HCT116 (cell line): ENCODE data around the gene ADPRS. TPM values are rescaled to one million over a fixed set of nuclear protein-coding genes. Genes with fewer than 3 reads are reported as not detected.

Experiments
- ATAC-seq: fragments of 200-7000 bp; cut with Tn5 transposase; 2 replicates; pipeline ENCODE4 v1.9.1; 2020; ENCODE audit warnings: mild to moderate bottlenecking, moderate library complexity
- BruUV-seq: library from RNA; stranded (reverse); fragments of 400-500 nt; replicated peaks from 2 replicates; lab custom pipeline; 2021; lab: Mats Ljungman, UMichigan
- CTCF ChIA-PET: fragments of 300-600 bp; sonication (Branson Sonifier 250); formaldehyde crosslinking; loops from one replicate; lab custom pipeline; 2021; ENCODE audit warnings: antibody characterized with exemption; lab: Charles Lee
- POLR2A ChIA-PET: fragments of 300-600, 350-600 bp; sonication (Branson Sonifier 250); formaldehyde crosslinking; loops from one replicate; lab custom pipeline; 2021; ENCODE audit warnings: antibody characterized with exemption; lab: Charles Lee
- RAD21 ChIA-PET, 2 experiments: fragments of 300-600 bp; sonication (Branson Sonifier 250); formaldehyde crosslinking; loops; one replicate each; lab custom pipeline; 2023; ENCODE audit warnings: low total read pairs in 2 of 2; ENCODE audit not compliant: uncharacterized antibody in 2 of 2, unreplicated experiment in 2 of 2, low non-redundant PET in 1 of 2; lab: Charles Lee
- DNase-seq: peaks from one replicate; pipeline ENCODE4 v3.0.0-alpha.2; 2010; ENCODE audit warnings: low read depth, low spot score
- H2AFZ ChIP-seq: fragments of 200-600 bp; shearing (Covaris generic), sonication (generic); 2 replicates; pipeline ENCODE4 v1.6.1; 2017; ENCODE audit warnings: low read depth, mixed run types, mixed read lengths, antibody characterized with exemption, low read length; ENCODE audit not compliant: poor library complexity, severe bottlenecking
- H3K27ac ChIP-seq: 2 replicates; pipeline ENCODE4 v1.5.1; 2012; ENCODE audit warnings: low read depth, low read length
- H3K27me3 ChIP-seq: fragments of 200-600 bp; sonication (generic); 2 replicates; pipeline ENCODE4 v1.6.1; 2016; ENCODE audit warnings: mixed run types, low read length, mixed read lengths; ENCODE audit not compliant: insufficient read depth
- H3K36me3 ChIP-seq, 2 experiments: fragments of 200-500 bp in 1 of 2; fragments of 200-600 bp in 1 of 2; sonication (Bioruptor generic) in 1 of 2; sonication (generic) in 1 of 2; 2 replicates each; pipeline versions ENCODE4 v1.5.1 to v1.6.1; 2014 to 2016; ENCODE audit warnings: low read length in 2 of 2, inconsistent platforms in 1 of 2, mixed read lengths in 1 of 2, mixed run types in 1 of 2; ENCODE audit not compliant: insufficient read depth in 2 of 2, control insufficient read depth in 1 of 2
- H3K4me1 ChIP-seq, 2 experiments: fragments of 200-600 bp in 1 of 2; sonication (generic) in 1 of 2; 2 replicates each; pipeline versions ENCODE4 v1.5.1 to v1.6.1; 2012 to 2017; ENCODE audit warnings: low read length in 2 of 2, inconsistent platforms in 1 of 2, mild to moderate bottlenecking in 1 of 2, mixed read lengths in 1 of 2, mixed run types in 1 of 2, moderate library complexity in 1 of 2; ENCODE audit not compliant: insufficient read depth in 2 of 2, control insufficient read depth in 1 of 2
- H3K4me2 ChIP-seq: fragments of 200-600 bp; sonication (generic); 2 replicates; pipeline ENCODE4 v1.6.1; 2017; ENCODE audit warnings: mixed run types, low read length, mixed read lengths
- H3K4me3 ChIP-seq, 2 experiments: fragments of 200-600 bp in 1 of 2; sonication (generic) in 1 of 2; replicated peaks in 1 of 2; 2 replicates each; pipeline ENCODE4 v1.5.1; 2011 to 2016; ENCODE audit warnings: low read length in 2 of 2, control low read depth in 1 of 2, low read depth in 1 of 2, mild to moderate bottlenecking in 1 of 2, mixed read lengths in 1 of 2, mixed run types in 1 of 2
- H3K79me2 ChIP-seq: fragments of 200-600 bp; sonication (generic); 2 replicates; pipeline ENCODE4 v1.6.1; 2017; ENCODE audit warnings: mild to moderate bottlenecking, mixed run types, low read length, moderate library complexity, mixed read lengths; ENCODE audit not compliant: insufficient read depth
- H3K9ac ChIP-seq: fragments of 200-600 bp; sonication (generic); 2 replicates; pipeline ENCODE4 v1.6.1; 2016; ENCODE audit warnings: low read length, mixed read lengths
- H3K9me2 ChIP-seq: fragments of 200-600 bp; sonication (generic), shearing (Covaris generic); 2 replicates; pipeline ENCODE4 v1.6.1; 2017; ENCODE audit warnings: mixed run types, mild to moderate bottlenecking, moderate library complexity; ENCODE audit not compliant: insufficient read depth
- H3K9me3 ChIP-seq, 2 experiments: fragments of 200-500 bp in 1 of 2; fragments of 200-600 bp in 1 of 2; sonication (Bioruptor generic) in 1 of 2; sonication (generic) in 1 of 2; 2 replicates each; pipeline ENCODE4 v1.6.1; 2014 to 2017; ENCODE audit warnings: low read length in 2 of 2, mixed read lengths in 2 of 2, inconsistent platforms in 1 of 2, low read depth in 1 of 2, mild to moderate bottlenecking in 1 of 2, mixed run types in 1 of 2, moderate library complexity in 1 of 2; ENCODE audit not compliant: control insufficient read depth in 1 of 2, insufficient read depth in 1 of 2
- H4K20me1 ChIP-seq: fragments of 200-600 bp; sonication (generic), shearing (Covaris generic); 2 replicates; pipeline ENCODE4 v1.6.1; 2017; ENCODE audit warnings: mixed run types, mild to moderate bottlenecking, moderate library complexity; ENCODE audit not compliant: insufficient read depth
- CBX3 ChIP-seq: IDR thresholded peaks from 2 replicates; pipeline ENCODE4 v1.6.1; 2012; ENCODE audit warnings: low read depth
- CEBPB ChIP-seq: IDR thresholded peaks from 2 replicates; pipeline ENCODE4 v1.6.1; 2012; ENCODE audit warnings: low read depth
- EGR1 ChIP-seq: IDR thresholded peaks from 2 replicates; pipeline ENCODE4 v1.6.1; 2012; ENCODE audit warnings: low read depth
- ELF1 ChIP-seq: IDR thresholded peaks from 2 replicates; pipeline ENCODE4 v1.6.1; 2012; ENCODE audit warnings: low read depth, borderline replicate concordance
- EZH2 ChIP-seq: fragments of 200-600 bp; sonication (generic); IDR thresholded peaks from 2 replicates; pipeline ENCODE4 v1.6.1; 2017; ENCODE audit warnings: antibody characterized with exemption, mixed run types
- FOSL1 ChIP-seq: IDR thresholded peaks from 2 replicates; pipeline ENCODE4 v1.6.1; 2012; ENCODE audit warnings: low read depth
- JUND ChIP-seq: IDR thresholded peaks from 2 replicates; pipeline ENCODE4 v1.6.1; 2012
- POLR2A ChIP-seq: IDR thresholded peaks from 2 replicates; pipeline ENCODE4 v1.7.0; 2011; ENCODE audit warnings: borderline replicate concordance; ENCODE audit not compliant: insufficient read depth, insufficient read length; ENCODE audit errors: extremely low read depth
- RAD21 ChIP-seq: IDR thresholded peaks from 2 replicates; pipeline ENCODE4 v1.6.1; 2012; ENCODE audit warnings: low read depth, mild to moderate bottlenecking
- SIN3A ChIP-seq: IDR thresholded peaks from 2 replicates; pipeline ENCODE4 v1.6.1; 2012; ENCODE audit warnings: low read depth
- SP1 ChIP-seq: IDR thresholded peaks from 2 replicates; pipeline ENCODE4 v1.6.1; 2012; ENCODE audit warnings: low read depth
- TCF7L2 ChIP-seq: IDR thresholded peaks from 2 replicates; pipeline ENCODE4 v1.7.0; 2011; ENCODE audit warnings: borderline replicate concordance, inconsistent platforms; ENCODE audit not compliant: insufficient read depth, insufficient read length; ENCODE audit errors: extremely low read depth
- YY1 ChIP-seq: IDR thresholded peaks from 2 replicates; pipeline ENCODE4 v1.6.1; 2011; ENCODE audit warnings: low read length, low read depth, moderate library complexity, mild to moderate bottlenecking; ENCODE audit not compliant: insufficient replicate concordance; ENCODE audit errors: extremely low read depth
- intact Hi-C: fragments of 100-400 bp; cut with micrococcal nuclease; formaldehyde crosslinking; loops from 2 replicates; pipeline ENCODE4 v1.10.0; 2022
- total RNA-seq: library from RNA; stranded (reverse); gene quantifications from one replicate; pipeline ENCODE4 v1.2.1, GENCODE V29; 2021; ENCODE audit not compliant: unreplicated experiment
- TF ChIP-seq, protein P1 (sequence below), 3 experiments: fragments of 200-600 bp in 1 of 3; sonication (generic) in 1 of 3; IDR thresholded peaks in 2 of 3; conservative IDR thresholded peaks in 1 of 3; 2 replicates each; pipeline ENCODE4 v1.5.1; 2012 to 2017; ENCODE audit warnings: low read depth in 2 of 3, low read length in 2 of 3, antibody characterized with exemption in 1 of 3, borderline replicate concordance in 1 of 3, control low read depth in 1 of 3, mild to moderate bottlenecking in 1 of 3, mixed read lengths in 1 of 3, mixed run types in 1 of 3, moderate library complexity in 1 of 3; ENCODE audit not compliant: insufficient read depth in 1 of 3
- TF ChIP-seq, protein P2 (sequence below): IDR thresholded peaks from 2 replicates; pipeline ENCODE4 v1.6.1; 2012; ENCODE audit warnings: low read depth
- TF ChIP-seq, protein P3 (sequence below): IDR thresholded peaks from 2 replicates; pipeline ENCODE4 v1.6.1; 2012
- TF ChIP-seq, protein P4 (sequence below): IDR thresholded peaks from 2 replicates; pipeline ENCODE4 v1.6.1; 2012

Gene ADPRS
- total RNA-seq, 1 experiment from 2014 or later: 28.2 TPM

DNA sequence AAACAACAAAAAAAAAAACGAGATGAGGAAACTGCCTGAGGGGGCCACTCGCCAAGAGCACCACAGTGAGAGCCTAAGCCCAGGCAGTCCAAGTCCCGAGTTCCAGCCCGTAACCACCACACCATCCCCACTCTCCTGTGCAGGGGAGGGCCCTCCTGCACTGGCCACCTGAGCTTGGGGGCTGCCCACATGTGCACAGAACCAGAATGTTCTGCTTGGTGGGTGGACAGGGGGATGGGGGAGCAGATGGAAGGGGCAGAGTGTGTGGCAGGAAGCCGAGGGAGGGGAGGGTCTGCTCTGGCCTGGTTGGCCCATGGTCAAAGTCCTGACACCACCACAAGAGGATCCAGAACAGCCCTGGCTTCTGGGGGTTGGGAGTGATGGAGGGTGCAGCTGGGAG is 17.6 kb downstream of the ADPRS start:
- Histone ChIP-seq H3K27ac (no peak overlapping the region), H3K79me2 (no peaks in the 10 kb centered on the region), H3K4me1 (peaks cover 2 to 9% of the 10 kb centered on the region in 2 experiments; a peak in 3 of 4 replicates), H3K4me3 (no peak overlapping the region), H2AFZ (no peak overlapping the region), H3K27me3 (no peaks in the 10 kb centered on the region), H3K4me2 (no peak overlapping the region), H4K20me1 (no peaks in the 10 kb centered on the region), H3K9me2 (no peaks in the 10 kb centered on the region), H3K36me3 (no peaks in the 10 kb centered on the region), H3K9me3 (no peaks in the 10 kb centered on the region), H3K9ac (no peak overlapping the region)
- intact Hi-C loops: loop anchor here (10.0 kb wide), 1 partner anchor 449 kb away; no protein-coding TSS in a partner anchor
- no peak for TF ChIP-seq EZH2
- TF ChIP-seq, protein P1, sequence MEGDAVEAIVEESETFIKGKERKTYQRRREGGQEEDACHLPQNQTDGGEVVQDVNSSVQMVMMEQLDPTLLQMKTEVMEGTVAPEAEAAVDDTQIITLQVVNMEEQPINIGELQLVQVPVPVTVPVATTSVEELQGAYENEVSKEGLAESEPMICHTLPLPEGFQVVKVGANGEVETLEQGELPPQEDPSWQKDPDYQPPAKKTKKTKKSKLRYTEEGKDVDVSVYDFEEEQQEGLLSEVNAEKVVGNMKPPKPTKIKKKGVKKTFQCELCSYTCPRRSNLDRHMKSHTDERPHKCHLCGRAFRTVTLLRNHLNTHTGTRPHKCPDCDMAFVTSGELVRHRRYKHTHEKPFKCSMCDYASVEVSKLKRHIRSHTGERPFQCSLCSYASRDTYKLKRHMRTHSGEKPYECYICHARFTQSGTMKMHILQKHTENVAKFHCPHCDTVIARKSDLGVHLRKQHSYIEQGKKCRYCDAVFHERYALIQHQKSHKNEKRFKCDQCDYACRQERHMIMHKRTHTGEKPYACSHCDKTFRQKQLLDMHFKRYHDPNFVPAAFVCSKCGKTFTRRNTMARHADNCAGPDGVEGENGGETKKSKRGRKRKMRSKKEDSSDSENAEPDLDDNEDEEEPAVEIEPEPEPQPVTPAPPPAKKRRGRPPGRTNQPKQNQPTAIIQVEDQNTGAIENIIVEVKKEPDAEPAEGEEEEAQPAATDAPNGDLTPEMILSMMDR (IDR thresholded peaks at IDR 0.05 in 2 of 3, conservative IDR thresholded peaks at IDR 0.05 in 1 of 3; ENCODE audit: borderline replicate concordance in 1 of 3, insufficient read depth in 1 of 3, low read depth in 2 of 3, low read length in 2 of 3): no peak
- no peak for TF ChIP-seq CBX3
- TF ChIP-seq, protein P2, sequence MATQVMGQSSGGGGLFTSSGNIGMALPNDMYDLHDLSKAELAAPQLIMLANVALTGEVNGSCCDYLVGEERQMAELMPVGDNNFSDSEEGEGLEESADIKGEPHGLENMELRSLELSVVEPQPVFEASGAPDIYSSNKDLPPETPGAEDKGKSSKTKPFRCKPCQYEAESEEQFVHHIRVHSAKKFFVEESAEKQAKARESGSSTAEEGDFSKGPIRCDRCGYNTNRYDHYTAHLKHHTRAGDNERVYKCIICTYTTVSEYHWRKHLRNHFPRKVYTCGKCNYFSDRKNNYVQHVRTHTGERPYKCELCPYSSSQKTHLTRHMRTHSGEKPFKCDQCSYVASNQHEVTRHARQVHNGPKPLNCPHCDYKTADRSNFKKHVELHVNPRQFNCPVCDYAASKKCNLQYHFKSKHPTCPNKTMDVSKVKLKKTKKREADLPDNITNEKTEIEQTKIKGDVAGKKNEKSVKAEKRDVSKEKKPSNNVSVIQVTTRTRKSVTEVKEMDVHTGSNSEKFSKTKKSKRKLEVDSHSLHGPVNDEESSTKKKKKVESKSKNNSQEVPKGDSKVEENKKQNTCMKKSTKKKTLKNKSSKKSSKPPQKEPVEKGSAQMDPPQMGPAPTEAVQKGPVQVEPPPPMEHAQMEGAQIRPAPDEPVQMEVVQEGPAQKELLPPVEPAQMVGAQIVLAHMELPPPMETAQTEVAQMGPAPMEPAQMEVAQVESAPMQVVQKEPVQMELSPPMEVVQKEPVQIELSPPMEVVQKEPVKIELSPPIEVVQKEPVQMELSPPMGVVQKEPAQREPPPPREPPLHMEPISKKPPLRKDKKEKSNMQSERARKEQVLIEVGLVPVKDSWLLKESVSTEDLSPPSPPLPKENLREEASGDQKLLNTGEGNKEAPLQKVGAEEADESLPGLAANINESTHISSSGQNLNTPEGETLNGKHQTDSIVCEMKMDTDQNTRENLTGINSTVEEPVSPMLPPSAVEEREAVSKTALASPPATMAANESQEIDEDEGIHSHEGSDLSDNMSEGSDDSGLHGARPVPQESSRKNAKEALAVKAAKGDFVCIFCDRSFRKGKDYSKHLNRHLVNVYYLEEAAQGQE: no peak
- TF ChIP-seq TCF7L2: no peak
- TF ChIP-seq FOSL1: no peak
- TF ChIP-seq, protein P3, sequence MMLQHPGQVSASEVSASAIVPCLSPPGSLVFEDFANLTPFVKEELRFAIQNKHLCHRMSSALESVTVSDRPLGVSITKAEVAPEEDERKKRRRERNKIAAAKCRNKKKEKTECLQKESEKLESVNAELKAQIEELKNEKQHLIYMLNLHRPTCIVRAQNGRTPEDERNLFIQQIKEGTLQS: no peak
- no peak for TF ChIP-seq EGR1
- no peak for TF ChIP-seq JUND
- TF ChIP-seq, protein P4, sequence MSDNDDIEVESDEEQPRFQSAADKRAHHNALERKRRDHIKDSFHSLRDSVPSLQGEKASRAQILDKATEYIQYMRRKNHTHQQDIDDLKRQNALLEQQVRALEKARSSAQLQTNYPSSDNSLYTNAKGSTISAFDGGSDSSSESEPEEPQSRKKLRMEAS: no peak
- no peak for TF ChIP-seq SIN3A
- TF ChIP-seq ELF1: no peak
- no peak for TF ChIP-seq CEBPB
- TF ChIP-seq RAD21: no peak
- no peak for TF ChIP-seq YY1
- no peak for TF ChIP-seq SP1
- TF ChIP-seq POLR2A: no peak
- ChIA-PET CTCF (interaction anchor here (0.8 to 1.1 kb wide), 2 partner anchors 29 to 179 kb away, joined by 3 to 4 read pairs; no protein-coding TSS in a partner anchor), POLR2A (no interaction called here), RAD21 (no interaction called here)
- ATAC-seq: no peak
- BruUV-seq: no TSS peak
- no peak for DNase-seq
